Parathyroid adenoma (tissue), 2 donors: ENCODE results near the gene CRLF3.

Experiments
- H2AFZ ChIP-seq: fragments of 300-600 bp; sonication (generic); one replicate; pipeline ENCODE4 v1.7.0; 2017; ENCODE audit warnings: antibody characterized with exemption, mild to moderate bottlenecking
- H3K27ac ChIP-seq: fragments of 300-600 bp; sonication (generic); one replicate; pipeline ENCODE4 v1.7.0; 2017
- H3K27me3 ChIP-seq: fragments of 300-600 bp; sonication (generic); one replicate; pipeline ENCODE4 v1.7.0; 2017; ENCODE audit warnings: low read length; ENCODE audit not compliant: control insufficient read depth, insufficient read depth
- H3K36me3 ChIP-seq: fragments of 300-600 bp; sonication (generic); one replicate; pipeline ENCODE4 v1.7.0; 2017; ENCODE audit warnings: low read length; ENCODE audit not compliant: control insufficient read depth, insufficient read depth
- H3K4me1 ChIP-seq: fragments of 300-600 bp; sonication (generic); one replicate; pipeline ENCODE4 v1.7.0; 2017; ENCODE audit warnings: control low read depth
- H3K4me2 ChIP-seq: fragments of 300-600 bp; sonication (generic); one replicate; pipeline ENCODE4 v1.7.0; 2017; ENCODE audit warnings: low read length
- H3K4me3 ChIP-seq: fragments of 300-600 bp; sonication (generic); one replicate; pipeline ENCODE4 v1.7.0; 2017; ENCODE audit warnings: low read depth, low read length
- H3K79me2 ChIP-seq: fragments of 300-600 bp; sonication (generic); one replicate; pipeline ENCODE4 v1.7.0; 2017; ENCODE audit warnings: control low read depth
- H3K9ac ChIP-seq: fragments of 300-600 bp; sonication (generic); one replicate; pipeline ENCODE4 v1.7.0; 2017; ENCODE audit warnings: mild to moderate bottlenecking
- H3K9me3 ChIP-seq: fragments of 300-600 bp; sonication (generic); one replicate; pipeline ENCODE4 v1.7.0; 2017; ENCODE audit warnings: low read length; ENCODE audit not compliant: control insufficient read depth
- CTCF ChIP-seq: fragments of 300-600 bp; sonication (generic); IDR thresholded peaks from one replicate; pipeline ENCODE4 v1.7.0; 2017; ENCODE audit warnings: antibody characterized with exemption, mild to moderate bottlenecking
- donor health status: primary hyperparathyroidism.

The CRLF3 gene

GRCh38 chr17:30824356-30825145 is at the start of gene CRLF3:
CRLF3 (minus strand) TSS chr17:30824692; CDS start chr17:30824651, 41 bp downstream.
- H3K9ac ChIP-seq, result peak within 1 kb of the TSS; percentile 29
- H2AFZ ChIP-seq, result peak within 1 kb of the TSS; percentile 96
- H3K79me2 ChIP-seq, result peaks cover 12% of the 10 kb centered on the region
- H3K36me3 ChIP-seq, result no peaks in the 10 kb centered on the region
- H3K4me1 ChIP-seq, result peaks cover 2% of the 10 kb centered on the region
- TF ChIP-seq CTCF, result peak; percentile 53
- H3K27ac ChIP-seq, result peak within 1 kb of the TSS; percentile 64
- H3K4me2 ChIP-seq, result peak within 1 kb of the TSS; percentile 89
- peak within 1 kb of the TSS; percentile 85 for H3K4me3 ChIP-seq
- no peaks in the 10 kb centered on the region for H3K9me3 ChIP-seq
- H3K27me3 ChIP-seq, result no peaks in the 10 kb centered on the region

GRCh38 chr17:30869005-30869404 is 44.5 kb upstream of the CRLF3 start:
- H3K9ac ChIP-seq, result no peak overlapping the region
- no peaks in the 10 kb centered on the region for H3K27me3 ChIP-seq
- H3K36me3 ChIP-seq, result no peaks in the 10 kb centered on the region
- no peaks in the 10 kb centered on the region for H3K4me1 ChIP-seq
- no peaks in the 10 kb centered on the region for H3K79me2 ChIP-seq
- H3K4me2 ChIP-seq, result no peak overlapping the region
- H3K9me3 ChIP-seq, result no peaks in the 10 kb centered on the region
- no peak overlapping the region for H2AFZ ChIP-seq
- no peak for TF ChIP-seq CTCF
- H3K4me3 ChIP-seq, result no peak overlapping the region
- H3K27ac ChIP-seq, result no peak overlapping the region

GRCh38 chr17:30864636-30865035 is 40.1 kb upstream of the CRLF3 start:
- H3K79me2 ChIP-seq, result no peaks in the 10 kb centered on the region
- H3K36me3 ChIP-seq, result no peaks in the 10 kb centered on the region
- TF ChIP-seq CTCF, result no peak
- no peak overlapping the region for H3K27ac ChIP-seq
- H2AFZ ChIP-seq, result no peak overlapping the region
- H3K9ac ChIP-seq, result no peak overlapping the region
- H3K9me3 ChIP-seq, result no peaks in the 10 kb centered on the region
- H3K4me1 ChIP-seq, result no peaks in the 10 kb centered on the region
- H3K4me2 ChIP-seq, result no peak overlapping the region
- no peaks in the 10 kb centered on the region for H3K27me3 ChIP-seq
- H3K4me3 ChIP-seq, result no peak overlapping the region

GRCh38 chr17:30858556-30859250 is 34.2 kb upstream of the CRLF3 start:
- Histone ChIP-seq H3K9ac (no peak overlapping the region), H3K27ac (no peak overlapping the region), H3K79me2 (no peaks in the 10 kb centered on the region), H3K4me3 (no peak overlapping the region), H3K36me3 (no peaks in the 10 kb centered on the region), H3K4me2 (no peak overlapping the region), H2AFZ (no peak overlapping the region), H3K4me1 (no peaks in the 10 kb centered on the region), H3K9me3 (no peaks in the 10 kb centered on the region), H3K27me3 (no peaks in the 10 kb centered on the region)
- no peak for TF ChIP-seq CTCF
